Effector CD8-positive, alpha-beta T cell (primary cell): Measurements from ENCODE around the gene IGF2R.
"Not testable (repeated sequence)": the region's sequence is repeated elsewhere in the genome, so short reads cannot be mapped to it uniquely, and the experiment has no call there.

Experiments used
- DNase-seq: peaks from one replicate; lab custom pipeline; 2025; lab: John Stamatoyannopoulos, UW

Gene IGF2R

DNA sequence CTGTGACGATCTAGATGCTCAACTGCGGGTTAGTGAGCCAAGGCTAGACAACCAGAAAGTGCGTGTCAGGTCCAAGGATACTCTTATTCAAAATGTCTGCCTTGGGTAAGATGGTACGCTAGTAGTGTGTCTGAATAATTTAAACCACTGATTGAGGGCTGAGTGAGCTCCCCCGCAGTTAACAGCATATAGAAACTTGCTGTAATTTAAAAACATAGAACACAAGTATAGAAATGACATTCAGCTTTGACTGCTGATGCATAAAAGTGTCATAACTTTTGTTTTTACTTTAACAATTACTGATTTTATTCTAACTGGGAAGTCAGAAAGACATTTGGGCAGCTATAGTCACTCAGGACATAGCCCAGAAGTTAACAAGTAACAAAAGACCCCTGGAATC, 107.1 kb downstream of the IGF2R start:
- no peak for DNase-seq

DNA sequence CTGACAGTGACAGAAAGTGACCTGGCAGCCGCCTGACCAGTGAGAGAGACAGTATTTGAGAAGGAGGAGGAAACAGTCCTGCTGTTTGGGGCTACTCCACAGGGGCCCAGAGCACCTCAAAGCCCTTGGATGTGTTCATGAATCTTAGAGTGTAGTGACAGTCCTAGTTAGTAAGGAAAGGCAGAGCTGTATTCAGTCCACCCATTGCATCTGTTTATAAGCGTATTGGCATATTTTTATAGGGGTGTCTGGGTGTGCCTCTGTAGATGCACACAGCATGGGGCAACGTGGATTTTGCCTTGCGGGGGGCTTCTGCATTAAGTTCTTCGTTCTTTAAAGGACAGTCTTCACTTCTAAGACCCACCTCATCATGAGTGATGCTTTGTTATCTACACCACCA, 108.1 kb downstream of the IGF2R start:
- no peak for DNase-seq

DNA sequence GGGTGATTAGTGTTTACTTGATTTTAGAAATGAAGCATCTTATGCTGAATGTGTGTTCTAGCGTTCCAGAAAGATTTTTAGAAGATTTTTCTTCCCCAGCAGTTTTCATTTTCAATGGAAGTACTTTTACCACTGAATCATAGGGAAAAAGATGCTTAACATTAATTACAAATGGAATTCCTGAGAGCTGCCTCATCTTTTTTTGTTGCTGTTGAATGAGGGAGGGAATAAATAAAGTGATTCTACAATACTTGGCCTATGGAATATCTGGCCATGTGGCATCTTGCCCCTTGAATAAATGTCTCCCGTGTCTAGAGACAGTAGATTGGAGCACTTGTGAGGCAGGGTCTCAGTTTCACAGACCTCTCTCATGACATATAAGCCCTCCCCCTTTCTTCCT, 108.6 kb downstream of the IGF2R start:
- no peak for DNase-seq

DNA sequence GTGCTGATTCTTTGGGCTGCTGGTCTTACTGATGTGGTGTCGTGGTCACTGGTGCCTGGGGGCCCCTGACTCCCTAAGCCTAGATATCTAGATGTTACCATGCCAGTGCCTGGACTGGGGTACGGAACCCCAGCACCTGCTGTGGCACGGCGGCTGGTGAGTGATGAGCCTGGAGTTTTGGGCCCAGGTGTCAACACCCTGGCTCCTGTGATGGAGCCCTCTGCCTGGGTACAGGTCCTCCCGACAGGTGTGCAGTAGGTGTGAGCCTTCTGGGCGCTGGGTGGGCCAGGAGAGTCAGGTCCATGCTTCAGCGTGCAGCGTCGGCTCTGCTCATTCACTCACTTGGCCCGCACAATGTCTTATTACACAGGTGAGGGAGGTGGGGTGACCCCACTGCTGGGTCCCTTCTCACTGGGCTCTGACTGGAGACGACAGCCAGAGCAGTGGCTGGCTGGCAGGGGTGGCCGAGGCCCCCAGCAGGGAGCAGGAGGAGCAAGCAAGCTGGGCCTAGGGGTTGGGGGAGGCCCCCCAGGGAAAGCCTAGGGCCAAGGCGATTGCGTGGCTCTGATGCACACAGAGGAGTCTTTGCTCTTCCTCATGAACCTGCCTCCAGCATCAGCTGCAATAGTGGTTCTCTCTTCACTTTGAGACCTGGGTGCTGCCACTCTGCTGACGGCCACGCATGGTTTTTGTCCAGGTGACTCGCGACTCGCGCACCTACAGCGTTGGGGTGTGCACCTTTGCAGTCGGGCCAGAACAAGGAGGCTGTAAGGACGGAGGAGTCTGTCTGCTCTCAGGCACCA, 110.2 kb downstream of the IGF2R start:
- DNase-seq = no peak

DNA sequence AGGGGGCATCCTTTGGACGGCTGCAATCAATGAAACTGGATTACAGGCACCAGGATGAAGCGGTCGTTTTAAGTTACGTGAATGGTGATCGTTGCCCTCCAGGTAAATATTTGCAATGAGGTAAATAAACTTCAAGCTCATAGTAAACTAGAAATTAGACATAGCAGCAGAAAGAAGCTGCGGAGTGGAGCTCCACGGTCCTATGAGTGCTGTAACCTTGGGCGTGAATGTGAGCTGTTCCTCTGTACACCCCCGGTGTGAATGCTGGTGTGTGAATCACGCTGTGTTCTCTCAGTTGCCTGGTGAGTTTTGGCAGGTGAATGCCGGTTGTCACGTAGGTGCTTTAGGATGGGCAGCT, 110.8 kb downstream of the IGF2R start:
- no peak for DNase-seq

DNA sequence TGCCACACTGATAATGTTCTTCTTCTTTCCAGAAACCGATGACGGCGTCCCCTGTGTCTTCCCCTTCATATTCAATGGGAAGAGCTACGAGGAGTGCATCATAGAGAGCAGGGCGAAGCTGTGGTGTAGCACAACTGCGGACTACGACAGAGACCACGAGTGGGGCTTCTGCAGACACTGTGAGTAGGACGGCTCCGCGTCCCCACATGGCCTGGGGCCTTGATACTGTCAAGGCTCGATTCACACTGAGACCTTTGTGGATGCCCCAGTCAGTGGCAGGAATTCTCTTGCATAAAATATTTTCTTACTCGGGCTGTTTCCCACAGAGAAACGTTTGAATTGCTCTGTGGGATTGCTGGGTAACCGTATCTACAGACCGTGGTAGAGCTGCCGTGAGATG, 111.2 kb downstream of the IGF2R start:
- no peak for DNase-seq

DNA sequence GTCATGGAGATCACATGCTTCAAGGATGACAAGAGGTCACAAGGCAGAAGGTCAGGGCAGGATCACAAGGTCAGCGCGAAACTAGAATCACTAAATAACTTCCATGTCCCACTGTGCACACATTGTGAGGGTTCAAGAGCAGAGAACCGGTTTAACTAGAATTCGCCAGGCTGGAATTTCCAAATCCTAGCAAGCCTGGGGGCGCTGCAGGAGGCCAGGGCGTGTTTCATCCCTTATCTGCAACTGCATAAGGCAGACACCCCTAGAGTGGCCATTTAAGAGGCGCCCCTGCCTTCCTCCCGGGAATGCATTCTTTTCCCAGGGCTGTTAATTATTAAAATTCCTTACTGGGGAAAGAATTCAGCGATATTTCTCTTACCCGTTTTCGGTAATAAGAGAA, 112.5 kb downstream of the IGF2R start:
- DNase-seq = no peak

DNA sequence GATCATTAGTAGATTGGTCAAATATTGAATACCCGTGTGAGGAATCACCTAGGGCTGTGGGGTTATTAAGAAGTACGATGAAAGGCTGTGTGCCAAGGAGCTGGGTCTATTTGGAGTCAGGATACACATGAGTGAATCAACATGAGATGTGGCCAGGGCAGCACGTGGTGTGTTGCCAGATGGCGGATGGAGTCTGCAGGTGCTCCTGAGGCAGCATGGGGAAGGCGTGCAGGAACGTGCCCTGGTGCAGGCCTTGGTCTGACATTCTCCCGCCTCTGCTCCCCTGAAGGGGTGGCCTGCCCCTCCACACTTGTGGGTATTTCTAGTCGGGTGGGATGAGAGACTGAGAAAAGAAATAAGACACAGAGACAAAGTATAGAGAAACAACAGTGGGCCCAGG, 113.7 kb downstream of the IGF2R start:
- DNase-seq = no peak

DNA sequence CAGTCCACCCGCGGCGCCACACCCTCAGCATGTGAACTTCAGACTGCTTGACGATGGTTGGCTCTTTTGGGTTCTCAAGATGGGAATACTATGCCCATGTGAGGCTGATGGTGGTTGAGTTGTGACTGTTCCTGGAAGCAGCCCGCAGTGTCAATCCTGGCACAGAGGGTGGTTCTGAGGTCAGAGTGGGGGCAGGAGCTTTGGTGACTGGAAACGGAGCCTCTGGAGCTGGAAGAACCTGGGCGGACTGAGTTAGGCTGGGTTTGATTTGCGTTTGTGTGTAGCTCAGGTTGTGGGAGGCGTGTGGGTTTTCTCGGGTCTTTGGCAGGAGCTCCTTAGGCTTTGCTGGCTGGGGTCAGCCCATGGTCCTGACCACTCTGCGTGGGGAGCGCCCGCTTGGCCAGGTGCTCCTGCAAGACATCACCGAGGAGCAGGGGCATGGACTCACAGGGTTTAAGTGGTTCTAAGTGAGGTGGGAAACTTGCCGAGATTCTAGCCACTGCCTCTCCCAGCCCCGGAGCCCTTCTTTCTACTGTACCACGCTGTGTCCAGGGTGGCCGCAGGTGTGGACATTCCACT, 115.4 kb downstream of the IGF2R start:
- no peak for DNase-seq

DNA sequence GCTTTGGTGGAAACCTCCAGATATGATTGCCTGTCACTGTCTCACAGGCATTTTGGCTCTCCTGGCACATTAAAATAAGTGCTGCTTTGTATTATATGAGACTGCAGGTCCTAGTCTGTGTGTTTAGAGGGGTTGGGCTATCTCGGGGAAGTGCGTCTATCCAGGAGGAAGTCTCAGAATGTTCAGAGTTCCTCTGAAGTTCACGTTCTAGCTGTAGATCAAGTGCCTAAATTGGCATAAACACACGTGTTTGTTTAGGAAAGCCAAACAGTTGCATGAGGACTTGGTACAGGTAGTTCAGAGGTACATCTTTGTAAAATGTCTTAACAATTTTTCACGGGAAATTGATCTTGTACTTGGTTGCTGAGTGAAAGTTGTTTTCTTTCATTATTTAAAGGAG, 116.3 kb downstream of the IGF2R start:
- DNase-seq = no peak

DNA sequence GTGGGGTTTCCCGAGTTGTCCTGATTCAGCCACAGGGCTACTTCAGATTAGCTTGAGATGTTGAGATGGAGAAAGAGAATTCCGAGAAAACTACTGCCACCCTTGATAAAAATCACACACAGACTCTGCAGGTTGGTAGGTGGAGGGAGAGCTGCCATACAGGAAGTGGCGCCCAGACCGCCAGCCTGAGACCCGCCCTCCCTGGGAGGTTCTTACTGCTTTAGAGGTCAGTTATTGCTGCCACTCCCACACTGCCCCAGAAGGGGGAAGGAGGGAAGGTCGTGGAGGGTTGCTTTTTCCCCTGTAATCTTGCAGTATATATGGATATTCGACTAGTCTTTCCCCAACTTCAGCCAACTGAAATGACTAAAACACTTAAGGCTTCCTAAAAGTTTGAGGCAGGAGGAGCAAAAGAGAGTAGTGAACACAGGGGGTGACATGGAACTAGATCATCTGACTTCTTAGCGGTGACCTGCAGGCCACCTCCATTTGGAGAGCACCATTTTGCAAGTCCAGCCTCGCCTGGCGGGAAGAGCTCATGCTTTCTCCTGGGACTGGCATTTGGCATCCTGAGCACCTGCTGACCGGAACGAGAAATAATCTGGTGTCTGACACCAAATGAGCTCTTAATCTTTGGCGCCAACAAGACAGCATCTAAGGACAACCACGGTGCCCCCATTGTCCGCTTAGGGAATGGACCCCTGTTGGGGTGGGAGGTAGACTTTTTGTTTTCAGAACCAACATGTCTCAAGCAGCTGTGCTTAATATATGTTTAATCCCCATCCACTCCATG, 117.0 kb downstream of the IGF2R start:
- no peak for DNase-seq

DNA sequence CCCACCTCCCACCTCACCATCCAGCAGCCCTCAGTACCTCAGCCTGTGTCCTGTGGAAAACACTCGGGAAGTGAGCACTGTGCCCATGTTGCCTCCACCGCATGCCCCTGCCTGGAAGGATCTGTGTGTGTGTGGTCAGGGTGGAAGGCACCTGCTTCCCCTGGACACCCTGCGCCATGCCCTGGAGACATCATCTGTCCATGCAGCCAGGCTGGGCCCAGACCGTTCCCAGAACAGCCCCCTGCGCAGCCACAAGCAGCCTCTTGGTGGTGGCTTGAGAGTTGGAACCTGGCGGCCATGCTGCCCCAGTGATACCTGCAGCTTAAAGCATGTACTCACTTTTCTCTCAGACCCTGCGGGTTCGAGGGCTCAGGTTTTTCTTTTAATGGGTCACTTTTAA, 117.9 kb downstream of the IGF2R start:
- DNase-seq = no peak

DNA sequence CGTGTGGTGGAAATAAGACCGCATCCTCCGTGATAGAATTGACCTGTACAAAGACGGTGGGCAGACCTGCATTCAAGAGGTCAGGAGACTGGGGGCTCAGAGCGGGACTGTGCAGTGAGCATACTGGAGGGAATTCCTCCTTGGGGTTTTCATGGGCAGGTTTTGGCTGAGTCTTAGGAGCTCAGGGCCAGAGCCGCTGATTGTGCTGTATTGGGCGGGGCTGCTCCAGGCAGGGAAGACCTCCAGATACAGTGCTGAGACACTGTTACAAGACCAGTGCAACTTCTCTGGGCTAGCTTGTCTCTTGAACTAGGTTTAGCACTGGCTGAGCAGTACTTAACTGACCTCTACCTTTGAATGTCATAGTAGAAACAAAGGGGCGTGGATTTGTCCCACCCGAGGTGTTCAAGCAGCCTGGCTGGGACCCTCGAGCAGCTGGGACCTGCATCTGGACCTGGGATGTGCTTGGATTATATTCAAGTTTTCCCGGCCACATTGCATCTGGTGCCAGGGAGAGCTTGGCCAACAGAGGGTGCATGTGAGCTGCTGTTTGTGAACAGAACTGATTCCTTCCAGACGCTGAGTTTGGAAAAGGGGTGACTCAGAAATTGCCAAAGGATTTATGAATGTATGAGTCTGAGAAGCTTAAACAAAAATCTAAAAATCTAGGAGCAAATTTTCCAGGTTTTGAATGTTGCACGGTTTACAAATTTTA, 119.3 kb downstream of the IGF2R start:
- no peak for DNase-seq

DNA sequence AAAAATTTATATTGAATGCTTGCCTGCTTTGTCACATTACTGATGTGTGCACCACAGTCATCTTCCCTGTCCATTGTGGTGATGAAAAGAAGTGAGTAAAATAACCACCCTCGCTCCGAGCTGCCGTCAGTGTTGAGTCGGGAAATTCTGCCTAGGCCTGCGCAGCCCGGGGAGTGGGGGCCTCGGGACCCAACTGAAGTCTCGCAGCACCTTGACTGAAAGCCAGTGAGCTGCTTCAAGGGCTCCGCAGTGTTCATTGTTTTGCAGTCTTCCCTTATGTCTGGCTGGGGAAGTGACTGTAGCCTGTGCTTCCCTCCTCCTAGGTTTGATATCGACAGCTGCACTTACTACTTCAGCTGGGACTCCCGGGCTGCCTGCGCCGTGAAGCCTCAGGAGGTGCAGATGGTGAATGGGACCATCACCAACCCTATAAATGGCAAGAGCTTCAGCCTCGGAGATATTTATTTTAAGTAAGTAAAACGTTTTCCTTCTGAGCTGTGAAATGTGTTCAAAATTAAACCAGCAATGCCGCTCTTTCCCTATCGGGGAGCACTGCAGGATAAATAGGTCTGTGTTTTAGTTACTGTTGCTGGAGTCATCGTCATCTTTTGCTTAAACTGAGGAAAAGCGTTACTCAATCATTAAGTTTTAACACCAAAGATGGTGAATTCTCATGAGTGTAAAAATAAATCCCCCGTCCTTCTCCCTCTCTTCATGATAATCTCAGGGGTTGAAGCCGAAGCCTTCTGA, 120.1 kb downstream of the IGF2R start:
- no peak for DNase-seq

DNA sequence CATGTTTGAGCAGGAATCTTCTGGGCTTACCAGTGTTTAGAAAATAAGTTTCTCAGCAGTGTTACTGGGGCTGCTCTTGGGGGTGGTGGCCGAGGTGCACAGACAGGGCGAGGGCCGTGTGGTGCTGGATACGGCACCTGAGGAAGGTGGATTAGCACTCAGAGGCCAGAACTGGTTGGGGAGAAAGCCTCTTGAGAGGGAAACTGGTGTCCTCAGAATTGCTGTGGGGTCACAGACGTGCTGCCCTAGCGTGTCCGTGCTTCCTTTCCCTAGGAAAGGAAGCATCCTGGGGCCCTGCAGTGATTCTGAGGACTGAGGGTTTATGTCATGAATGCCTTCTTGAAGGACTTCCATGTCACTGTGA, 120.6 kb downstream of the IGF2R start:
- no peak for DNase-seq

DNA sequence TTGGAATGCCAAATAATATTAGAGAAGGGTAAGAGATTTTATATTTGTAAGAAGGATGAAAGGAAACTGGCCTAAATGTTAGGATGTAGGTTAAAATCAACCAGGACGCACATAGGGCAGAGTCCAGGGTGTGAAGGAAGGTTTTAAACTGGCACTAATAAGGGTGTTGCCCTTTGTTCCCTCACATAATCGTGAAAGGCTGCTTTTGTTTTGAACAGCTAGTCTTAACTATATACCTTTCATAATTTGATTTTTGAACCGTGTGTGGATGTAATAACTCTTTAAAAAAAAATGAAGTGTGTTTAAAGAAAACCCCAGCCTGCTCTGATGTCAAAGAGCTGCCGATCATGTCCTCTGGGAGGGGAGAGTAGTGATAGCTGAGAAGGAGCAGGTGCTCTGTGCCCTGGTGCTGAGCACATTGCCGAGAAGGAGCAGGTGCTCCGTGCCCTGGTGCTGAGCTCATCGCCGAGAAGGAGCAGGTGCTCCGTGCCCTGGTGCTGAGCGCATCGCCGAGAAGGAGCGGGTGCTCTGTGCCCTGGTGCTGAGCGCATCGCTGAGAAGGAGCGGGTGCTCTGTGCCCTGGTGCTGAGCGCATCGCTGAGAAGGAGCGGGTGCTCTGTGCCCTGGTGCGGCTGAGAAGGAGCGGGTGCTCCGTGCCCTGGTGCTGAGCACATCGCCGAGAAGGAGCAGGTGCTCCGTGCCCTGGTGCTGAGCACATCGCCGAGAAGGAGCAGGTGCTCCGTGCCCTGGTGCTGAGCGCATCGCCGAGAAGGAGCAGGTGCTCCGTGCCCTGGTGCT, 121.8 kb downstream of the IGF2R start:
- not testable (repeated sequence) for DNase-seq

DNA sequence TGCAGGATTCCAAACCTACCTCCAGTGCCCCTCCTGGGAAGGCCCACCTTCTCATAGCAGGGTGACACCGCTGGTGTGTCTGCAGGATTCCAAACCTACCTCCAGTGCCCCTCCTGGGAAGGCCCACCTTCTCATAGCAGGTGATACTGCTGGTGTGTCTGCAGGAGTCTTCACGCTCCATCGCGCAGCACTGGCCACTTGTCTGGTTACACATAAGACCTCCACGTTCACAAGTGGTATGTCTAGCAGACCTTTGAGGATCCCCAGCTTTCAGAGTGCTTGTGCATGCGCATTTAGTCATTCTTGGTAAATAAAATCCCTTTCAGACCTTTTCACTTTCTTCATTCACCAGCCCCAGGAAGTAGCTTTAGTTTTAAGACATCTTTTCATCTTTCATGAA, 123.3 kb downstream of the IGF2R start:
- not testable (repeated sequence) for DNase-seq

DNA sequence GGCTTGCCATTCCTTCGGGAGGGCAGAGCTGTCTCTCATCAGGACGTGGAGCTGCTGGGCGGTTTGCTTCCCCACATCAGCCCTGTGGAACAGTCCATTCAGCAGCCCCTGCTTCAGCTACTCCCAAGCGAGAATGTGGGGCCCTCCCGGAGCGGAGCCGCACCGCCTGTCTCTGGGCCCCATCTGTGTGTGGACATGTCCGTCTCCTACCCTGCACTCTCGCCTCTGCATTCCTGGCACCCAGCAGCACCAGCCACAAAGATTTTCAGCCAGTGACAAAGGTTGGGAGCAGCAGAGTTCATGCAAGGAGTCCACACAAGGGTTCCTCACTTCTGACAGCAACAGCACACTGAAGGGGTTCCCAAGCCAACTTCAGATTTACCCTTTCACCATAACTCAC, 123.7 kb downstream of the IGF2R start:
- DNase-seq = no peak

DNA sequence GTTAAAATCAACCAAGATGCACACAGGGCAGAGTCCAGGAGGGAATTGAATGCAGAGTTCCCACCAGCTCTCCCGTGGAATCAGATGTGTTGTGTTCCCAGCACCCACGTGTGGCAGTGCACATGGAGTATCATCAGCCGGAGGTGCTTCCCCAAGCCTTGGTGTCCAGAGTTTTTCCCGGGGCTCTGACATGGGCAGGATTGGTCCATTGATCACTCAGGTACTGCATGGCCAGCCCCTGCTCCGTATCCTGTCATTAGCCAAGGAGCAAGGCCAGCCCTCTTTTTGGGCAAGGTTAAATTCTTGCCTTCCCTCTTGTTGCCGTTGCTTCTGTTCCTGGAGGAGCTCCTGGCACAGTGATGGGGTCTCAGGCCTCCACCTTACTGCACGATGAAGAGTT, 124.2 kb downstream of the IGF2R start:
- no peak for DNase-seq

DNA sequence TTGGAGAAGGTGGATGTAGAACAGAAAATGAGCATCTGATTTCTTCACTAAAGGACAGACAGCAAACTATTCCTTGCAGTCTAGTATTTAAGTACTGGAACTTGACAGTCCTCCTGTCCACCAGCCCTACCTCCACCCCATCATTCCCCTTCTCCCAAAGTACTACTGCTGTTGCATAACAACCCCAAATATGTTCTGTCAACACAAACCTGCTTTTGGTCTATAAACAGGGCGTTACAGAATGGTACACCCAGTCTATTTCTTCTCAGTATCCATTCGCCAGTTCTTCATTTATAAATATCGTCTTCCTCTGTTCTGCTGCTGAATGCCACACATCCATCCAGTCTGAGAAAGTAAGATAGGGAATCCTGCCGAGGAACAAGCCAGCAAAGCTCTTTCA, 125.1 kb downstream of the IGF2R start:
- DNase-seq = no peak
